GM19438 (cell line): ENCODE results near the gene PLPP7.
"Not testable (repeated sequence)": the region's sequence is repeated elsewhere in the genome, so short reads cannot be mapped to it uniquely, and the experiment has no call there.

ENCODE experiments used
- ATAC-seq: cut with Tn5 transposase; IDR thresholded peaks from one replicate; pipeline ENCODE4 v1.9.1; 2021; ENCODE audit warnings: low read depth; ENCODE audit not compliant: unreplicated experiment

PLPP7 gene

DNA sequence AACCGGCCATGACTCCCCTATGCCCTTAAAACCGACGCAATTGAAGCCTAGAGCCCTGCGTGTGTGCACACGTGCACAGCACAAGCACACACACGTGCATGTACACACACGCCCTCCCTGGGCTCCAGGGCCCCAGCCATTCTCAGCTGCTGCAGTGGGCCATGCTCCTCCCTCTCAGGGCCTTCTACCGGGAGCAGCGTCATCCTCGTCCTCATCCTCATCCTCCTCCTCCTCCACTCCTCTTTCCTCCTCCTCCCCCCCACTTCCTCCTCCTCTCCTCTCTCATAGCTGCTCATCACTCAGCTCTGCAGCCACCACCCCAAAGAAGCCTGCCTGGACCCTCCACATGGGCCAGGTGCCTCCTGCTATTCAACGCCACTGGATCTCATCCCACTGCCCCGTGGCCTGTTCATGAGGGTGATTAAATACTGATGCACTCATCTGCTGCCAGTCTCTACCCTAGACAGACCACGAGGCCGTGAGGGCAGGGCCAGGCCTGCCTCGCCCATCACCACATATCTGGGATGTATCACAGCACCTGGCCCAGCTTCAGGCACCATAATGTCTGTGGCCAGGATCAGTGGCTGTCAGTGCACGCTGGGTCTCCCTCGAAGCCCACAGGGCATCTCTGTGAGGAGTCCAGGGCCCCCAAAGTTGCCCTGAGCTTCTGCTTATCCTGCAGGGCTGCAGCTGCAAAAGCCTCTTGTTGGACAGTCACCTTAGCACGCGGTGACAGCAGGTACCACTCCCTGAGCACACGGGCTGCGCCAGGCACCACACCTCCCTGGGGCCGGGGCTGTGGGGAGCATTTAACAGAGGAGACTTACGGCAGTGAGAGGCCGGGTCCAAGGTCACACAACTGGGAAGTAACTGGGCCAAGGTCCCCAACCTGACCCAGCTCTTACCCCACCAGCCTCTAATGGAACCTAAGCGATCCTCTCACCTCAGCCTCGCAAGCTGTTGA lies 23.0 kb upstream of the PLPP7 start:
- ATAC-seq, result no peak

DNA sequence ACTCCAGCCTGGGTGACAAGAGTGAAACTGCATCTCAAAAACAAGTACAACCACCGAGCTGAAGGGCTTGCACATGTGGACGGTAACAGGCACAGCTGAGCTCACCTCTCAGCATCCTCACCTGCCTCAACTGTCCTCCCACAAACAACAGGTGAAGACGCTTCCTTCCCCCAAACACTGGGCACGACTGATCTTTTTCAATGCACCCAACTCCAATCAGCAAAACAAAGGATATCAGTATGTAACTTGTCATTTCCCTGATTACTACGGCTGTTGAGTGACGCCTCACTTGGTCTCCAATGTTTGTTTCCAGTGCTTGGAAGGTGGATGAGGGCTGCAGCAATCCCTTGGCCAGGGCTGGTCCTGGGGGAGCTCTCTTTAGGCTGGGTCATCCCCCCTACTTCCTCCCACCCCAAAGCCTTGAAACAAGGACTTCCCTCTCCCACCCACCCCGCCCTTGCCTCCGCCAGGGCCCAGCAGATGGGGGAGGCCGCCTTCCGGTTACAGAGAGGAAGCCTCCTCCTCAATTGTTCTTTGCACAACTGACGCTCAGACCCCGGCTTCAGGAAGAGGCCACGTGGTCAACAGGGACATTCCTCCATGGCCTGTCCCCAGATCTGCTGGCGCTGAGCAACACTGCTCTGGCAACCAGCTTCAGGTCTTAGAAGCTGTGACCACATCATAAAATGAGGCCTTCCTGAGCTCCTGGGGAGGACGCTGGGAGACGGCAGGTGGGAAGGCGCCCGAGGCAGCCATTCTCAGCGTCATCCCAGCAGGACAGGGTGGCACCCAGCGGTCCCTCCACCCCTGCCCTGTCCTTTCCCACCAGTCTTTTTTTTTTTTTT lies 19.1 kb upstream of the PLPP7 start:
- no peak for ATAC-seq

DNA sequence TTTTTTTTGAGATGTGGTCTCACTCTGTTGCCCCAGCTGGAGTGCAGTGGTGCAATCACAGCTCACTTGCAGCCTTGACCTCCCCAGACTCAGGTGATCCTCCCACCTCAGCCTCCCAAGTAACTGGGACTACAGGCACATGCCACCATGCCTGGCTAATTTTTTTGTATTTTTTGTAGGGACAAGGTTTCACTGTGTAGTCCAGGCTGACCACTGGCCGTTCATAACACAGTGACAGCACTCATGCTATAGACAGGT lies 18.6 kb upstream of the PLPP7 start:
- not testable (repeated sequence) for ATAC-seq

DNA sequence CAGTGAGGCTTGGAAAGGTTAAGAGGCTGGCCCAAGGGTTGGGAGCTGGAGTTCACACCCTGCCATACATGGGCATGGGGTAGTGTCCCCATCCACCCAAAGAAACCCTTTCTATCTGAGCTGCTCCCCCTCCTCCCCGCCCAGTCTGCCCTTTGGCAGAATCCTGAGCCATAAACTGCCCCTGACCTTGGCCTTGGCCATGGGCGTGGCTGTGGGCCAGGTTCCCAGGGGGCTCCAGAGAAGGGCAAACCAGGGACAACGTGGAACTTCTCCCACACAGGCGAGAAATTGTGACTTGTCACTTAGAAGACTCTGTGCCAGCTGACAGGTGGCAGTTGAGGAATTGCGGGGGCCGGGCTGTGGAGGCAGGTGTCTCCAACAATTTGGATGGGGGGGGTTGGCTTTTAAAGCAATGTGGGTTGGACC lies 18.0 kb upstream of the PLPP7 start:
- no peak for ATAC-seq

DNA sequence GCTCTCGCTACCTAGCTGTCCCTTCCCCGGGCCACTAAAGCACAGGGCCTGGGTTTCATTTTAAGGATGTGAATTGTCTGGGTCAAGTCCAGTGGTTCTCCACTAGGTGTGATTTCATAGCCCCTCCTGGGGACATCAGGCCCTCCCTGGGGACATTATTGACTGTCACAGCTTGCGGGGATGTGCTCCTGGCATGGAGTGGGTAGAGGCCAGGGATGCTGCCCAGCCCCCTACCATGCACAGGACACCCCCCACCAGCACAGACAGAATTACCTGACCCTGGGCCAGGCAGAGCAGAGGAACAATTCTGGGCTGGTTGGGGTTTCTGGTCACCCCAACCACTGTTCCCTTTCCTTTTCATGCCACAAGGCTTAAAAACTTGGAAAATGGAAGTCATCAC lies 17.3 kb upstream of the PLPP7 start:
- ATAC-seq, result no peak

DNA sequence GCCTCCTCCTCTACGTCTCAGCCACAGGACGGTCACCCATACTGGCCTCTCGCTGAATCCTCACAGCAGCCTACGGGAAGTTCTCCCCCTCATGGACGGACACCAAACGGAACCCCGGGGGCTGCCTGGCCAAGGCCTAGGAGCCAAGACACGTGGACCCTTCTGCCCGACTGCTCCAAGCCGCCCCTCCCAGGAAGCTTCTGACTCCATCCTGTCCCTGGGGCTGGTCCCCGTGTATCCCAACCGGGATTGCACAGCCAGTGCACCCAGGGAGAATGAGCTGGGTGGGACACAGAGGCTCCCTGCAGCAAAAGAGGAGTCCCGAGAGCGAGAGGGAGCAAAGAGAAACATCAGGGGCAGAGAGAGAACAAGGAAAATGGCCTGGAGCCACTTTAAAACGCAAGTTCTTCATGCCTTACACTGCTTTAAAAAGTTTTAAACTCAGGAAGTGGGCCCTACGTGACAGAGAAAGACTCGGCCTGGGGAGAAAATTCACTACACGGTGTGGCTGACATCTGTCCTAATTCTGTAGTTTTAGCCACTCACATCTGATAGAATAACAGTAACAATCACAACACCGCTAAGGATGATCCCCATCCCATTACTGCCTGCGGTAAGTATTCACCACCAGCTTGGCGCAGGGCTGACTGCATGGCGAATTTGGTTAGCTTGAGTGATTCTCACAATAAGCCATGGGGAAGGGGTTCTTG lies 16.2 kb upstream of the PLPP7 start:
- ATAC-seq, result no peak

DNA sequence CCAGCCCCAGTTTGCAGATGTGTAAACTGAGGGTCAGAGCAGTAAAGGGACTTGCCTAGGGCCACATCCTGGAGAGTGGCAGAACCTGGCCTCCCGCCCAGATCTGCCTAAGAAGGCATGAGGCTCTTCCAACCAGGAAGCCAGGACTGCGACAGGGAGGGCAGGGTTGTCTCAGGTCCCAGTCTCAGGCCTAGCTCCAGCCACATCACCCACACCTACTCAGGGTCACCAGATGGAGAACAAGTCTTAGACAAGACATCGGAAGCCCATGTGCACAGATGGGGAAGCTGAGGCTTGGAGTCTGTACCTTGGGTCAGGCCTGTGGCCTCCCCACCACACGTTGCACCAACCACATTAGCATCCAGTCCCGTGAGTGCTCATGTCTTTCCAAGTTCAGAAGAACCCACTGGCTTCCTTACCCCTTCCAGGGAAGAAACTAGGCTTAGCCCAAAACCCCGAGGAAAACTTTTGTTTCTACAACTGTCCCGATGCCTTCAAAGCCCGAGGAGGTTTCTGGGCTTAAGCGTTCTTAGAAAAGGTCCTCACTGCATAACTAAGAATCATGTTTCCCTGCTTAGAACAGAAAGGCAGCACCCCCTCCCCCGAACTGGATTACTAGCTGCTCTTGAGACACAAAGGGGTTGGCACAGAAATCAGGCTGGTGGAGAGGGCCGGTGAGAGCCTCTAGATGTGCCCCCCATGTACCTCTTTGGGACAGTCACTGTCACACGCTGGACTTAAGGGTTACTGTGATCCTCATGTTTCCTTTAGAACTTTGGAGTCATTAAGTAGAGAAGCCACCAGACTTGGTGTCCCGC lies 15.5 kb upstream of the PLPP7 start:
- ATAC-seq, result no peak

DNA sequence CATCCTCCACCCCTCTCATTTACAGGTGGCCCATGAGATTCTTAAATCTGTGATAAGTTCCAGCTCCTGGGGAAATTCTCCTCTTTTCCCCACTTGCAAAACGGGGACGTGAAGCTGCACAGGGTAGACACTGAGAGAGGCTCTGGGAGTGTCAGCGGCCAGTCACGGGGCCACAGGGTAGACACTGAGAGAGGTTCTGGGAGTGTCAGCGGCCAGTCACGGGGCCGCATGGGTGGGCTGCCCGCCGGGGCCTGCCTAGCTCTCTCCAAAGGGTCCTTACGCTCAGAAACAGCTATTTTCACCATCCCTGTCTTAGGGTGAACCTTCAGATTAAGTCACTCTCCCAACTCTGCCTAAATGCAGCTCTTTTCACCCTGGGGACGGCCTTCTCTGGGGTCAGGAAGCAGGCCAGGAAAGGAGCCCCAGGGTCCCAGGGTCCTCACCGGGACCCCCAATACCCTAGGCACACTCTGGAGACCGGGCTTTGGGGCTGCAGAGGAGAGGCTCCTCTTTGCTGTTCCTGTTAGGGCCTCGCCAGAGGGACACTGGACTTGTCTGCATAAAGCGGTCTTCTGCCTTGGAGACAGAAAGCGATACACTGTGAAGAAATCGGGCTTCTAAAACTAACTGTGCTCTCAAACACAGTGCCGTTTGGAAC lies 14.7 kb upstream of the PLPP7 start:
- no peak for ATAC-seq

DNA sequence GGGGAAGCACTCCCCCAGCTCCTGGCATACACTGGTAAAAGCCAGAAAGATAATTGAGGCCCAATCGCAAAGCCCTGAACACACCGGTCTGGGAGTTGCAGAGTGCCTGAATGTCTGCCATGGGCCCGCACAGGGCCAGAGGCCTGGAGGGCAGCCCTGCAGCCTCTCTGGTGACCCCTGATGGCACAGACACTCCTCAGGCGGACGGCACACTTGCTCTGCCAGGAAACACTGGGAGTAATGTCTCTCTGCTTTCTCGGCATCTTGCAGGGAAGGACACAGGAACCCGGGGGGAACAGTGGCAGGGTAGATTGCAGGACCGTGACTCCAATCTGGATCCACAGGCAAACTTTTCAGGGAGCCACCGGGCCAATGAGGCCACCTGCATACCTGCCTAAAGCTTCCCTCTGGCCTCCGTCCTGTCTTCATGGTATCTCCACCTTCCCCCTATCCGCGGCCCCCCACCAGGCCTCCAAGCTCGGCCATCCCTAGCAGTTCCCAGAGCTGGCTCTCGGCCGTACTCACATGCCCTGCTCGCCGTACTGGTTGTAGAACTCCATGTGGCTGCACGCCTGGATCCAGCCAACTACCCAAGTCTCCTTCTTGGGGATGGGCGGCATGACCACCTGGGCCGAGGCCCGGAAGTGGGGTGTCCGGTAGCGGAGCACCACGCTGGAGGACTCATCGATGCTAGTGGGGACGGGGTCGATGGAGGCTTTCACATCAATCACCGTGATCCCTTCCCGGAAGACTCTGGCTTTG lies 14.0 kb upstream of the PLPP7 start:
- ATAC-seq, result no peak

DNA sequence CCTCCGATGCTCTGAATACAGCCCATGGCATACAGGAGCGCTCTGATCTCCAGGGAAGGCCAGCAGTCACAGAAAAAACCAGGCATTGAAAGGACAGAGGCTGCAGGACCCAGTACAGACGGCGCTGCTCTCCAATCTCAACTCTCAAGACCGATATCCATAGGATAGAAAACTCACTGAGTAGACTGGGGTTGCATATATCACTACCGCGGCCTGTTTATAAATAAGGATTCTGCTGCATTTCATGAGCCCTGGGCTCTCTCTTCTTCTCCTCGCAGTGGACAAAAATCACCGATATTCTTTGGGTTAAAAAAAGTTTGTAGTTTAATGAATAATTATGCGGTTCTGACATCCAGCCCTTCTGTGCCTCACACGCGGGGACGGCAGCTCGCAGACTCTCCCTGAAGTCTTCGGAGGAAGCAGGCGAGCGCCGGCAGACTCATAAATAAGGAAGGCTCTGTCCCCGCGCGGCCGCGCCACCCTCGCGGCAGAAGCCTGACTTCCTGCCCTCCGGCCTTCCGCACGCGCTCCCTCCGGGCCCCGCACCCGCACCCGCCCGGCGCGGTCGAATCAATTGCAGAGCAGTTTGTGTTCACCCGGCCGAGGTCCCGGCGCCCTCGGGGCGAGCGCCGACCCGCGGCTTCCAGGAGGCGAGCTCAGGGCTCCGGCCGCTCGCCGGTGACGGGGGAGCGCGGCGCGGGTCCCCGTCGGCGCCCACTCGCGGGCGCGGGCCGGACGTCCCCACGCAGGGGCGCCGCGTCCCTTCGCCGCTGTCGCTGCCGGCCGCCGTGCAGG lies 13.2 kb upstream of the PLPP7 start, which contains the start of gene FAM78A:
FAM78A (minus strand) TSS at position 417 of the 795 bp plus-strand sequence; CDS start at position 86, 331 bp downstream.
- ATAC-seq, result no peak

DNA sequence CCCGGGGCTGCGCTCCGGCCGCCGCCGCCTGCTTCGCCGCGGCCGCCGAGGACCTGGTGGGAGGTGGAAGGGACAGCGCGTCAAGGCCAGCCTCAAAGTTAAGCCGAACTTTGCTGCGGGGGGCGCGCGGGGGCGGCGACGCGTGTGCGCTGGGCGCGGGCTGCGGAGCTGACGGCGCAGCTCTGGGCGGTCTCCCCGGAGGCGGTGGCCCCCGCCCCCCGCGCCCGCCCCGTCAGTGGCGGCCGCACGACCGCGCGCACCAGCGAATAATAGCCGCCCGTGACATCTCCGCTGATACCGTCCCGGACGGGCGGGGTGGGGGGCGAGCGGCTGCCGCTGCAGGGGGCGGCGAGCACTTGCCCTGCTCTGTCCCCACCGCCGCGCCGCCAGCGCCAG lies 12.6 kb upstream of the PLPP7 start:
- ATAC-seq, result no peak

DNA sequence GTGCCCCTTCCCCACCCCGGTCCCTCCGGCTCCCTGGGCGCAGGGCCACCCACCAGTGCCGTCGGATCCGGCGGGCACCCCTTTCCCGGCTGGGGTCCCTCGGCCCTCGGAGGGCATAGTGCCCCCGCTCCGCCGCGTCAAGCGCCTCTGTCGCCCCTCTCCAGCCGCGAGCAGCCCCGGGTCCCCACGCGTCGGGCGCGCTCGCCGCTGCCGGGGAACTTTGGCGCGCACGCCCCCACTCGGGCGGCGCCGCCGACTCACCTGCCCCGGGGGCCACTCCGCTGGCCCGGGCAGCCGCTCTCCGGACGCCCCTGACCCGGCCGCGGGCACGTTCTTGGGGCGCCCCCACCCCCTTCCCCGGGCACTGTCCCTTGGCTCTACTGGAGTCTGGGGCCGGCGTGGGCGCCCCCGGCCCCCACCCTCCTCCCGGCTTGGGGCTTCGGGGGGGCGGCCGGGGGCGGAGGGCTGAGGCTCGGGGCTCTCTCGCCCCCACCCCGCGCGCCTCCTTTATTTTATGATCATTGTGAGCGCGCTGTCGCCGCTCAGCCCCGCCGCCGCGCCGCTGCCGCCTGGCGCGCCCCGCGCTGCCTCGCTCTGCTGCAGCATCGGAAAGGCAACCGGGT lies 12.1 kb upstream of the PLPP7 start:
- ATAC-seq, result no peak

DNA sequence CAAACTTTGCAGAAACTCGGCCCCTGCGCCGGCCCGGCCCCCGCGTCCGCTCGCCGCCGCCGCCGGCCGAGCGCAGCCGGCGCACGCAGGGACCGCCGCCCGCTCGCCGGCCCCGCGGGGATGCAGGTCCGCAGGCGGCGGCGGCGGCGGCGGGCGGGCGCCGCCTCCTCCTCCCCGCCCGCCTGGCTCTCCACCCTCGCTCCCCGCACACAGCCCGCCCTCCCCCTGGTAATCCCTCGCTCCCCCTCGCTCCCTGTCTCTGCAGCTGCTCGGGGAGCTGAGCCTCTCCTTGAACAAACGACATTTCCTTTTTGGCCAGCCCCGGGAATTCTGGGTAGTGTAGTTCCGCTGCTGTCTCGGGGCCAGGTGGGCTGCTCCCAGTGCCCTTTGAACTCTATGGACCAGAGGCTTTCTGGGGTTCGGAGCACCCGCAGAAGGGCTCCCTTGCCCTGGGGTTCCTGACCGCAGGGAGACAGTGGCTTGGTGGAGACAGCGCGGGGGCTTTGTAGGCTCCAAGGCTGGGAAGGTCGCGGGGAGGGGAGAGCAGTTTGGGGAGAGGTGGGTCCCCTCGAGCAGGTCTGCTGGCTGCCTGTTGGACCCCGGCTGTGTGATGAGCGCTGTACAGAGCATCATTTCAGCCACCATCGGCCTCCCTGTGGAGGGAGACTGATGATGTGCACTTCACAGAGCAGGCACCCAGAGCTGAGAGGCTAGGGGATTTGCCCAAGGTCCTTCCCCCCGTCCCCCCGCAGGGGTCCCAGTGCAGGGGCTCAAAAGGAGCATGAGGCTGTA lies 11.4 kb upstream of the PLPP7 start:
- ATAC-seq, result no peak

DNA sequence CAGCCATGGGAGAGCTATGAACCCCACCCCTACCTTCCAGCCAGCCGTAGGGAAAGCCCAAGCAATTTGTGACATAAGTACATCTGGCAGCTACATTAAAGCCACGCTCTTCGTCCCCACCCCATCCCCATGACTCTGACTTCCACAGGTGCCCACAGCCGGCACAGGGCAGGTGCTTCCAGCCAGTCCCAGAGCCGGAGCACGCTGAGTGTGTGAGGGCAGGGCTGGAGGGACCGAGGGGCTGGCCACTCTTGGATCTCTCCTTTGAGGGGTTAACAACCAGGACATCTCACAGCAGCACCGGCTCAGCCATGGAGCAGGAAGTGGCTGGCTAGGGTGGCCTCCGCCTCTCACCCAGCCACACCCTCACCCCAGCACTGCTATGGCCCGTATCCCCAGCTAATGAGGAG lies 10.8 kb upstream of the PLPP7 start:
- no peak for ATAC-seq

DNA sequence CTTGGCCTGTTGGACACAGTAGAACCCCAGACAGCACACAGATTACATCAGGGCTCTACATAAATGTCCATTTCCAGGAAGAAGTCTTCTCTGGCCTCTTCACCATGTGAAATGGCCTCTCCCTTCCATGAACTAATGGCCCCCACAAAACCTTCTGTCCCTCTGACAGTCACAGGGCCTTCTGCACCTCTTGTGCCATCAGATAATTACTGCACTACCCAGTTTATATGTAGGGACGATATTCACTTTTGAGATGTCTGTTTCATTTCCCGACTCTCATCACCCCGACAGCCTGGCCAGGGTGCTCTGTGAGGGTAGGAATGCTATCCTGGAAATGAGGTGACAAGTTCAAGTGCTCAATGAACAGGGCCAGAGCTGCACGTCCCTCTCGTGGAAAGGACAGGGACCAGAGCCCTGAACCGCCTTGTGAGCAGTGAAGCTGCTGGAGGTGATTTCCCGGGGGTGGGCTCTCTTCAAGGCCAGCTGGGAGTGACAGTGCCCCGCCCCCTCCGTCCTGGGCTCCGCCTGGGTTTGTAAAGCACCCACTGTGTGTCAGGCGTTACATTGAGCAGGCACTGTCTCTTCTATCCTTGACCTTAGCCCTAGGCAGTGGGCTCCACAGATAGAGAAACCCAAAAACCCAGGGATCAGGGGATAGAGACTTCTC lies 10.2 kb upstream of the PLPP7 start:
- ATAC-seq, result no peak

DNA sequence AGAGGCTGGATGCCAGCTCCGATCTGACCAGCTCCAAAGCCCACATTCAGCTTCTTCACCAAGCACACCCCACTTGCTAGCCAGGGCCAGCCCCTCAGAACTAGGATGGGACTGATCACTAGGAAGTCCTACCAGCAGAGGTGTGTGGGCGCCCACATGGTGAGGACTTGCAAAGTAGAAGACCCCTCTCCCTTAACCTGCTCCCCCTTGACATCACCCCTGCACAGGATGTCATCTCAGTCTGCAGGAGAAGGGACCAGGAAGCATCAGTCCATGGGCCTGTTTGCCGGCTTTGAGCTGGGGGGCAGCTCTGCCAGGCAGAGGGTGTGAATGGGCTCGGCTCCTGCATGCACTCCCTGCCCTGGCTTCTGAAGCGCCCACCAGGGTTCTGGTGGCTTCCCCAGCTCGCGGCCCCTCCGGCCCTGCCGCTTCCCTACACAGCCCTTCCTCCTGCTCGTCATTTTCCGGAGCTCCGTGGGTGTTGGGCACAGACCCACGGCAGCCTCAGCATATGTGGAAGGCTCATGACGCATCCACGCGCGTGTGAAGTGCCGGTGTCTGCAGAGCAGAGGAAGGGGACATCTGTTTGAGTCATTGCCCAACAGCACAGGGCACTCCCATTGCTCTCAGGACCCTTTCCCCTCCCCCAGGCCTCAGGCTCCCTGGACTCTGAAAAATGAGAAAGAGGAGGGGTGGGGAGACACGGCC lies 9.5 kb upstream of the PLPP7 start:
- ATAC-seq, result no peak
